Endometrial microvascular endothelial cells (primary cell): ENCODE results near the gene GREB1. TPM values are rescaled to one million over a fixed set of nuclear protein-coding genes. Genes with fewer than 3 reads are reported as not detected.

Source experiments
- in situ Hi-C: cut with HindIII; loops from 2 replicates; pipeline ENCODE4 v1.10.0; 2017; ENCODE audit warnings: low sequenced_read_pairs, low pct_unique_long_range_greater_than_20kb; ENCODE audit errors: inconsistent ontology term
- total RNA-seq: library from RNA; depleted of rRNA; stranded (reverse); fragments of >200 nt; gene quantifications from one replicate; pipeline ENCODE4 v1.2.3, GENCODE V29; 2015; ENCODE audit errors: inconsistent ontology term

The GREB1 gene
- total RNA-seq, 1 donor from 2014 or later = not detected

GRCh38 chr2:11534746-11535484 lies 1.1 kb downstream of the GREB1 start:
- in situ Hi-C loops = no loop called here

GRCh38 chr2:11535899-11536344 lies 2.1 kb downstream of the GREB1 start:
- in situ Hi-C loops = no loop called here

- in situ Hi-C loops = no loop called here
These were observed 4.1 kb downstream of the GREB1 start for GRCh38 chr2:11537951-11538350.

GRCh38 chr2:11539317-11540147 lies 5.7 kb downstream of the GREB1 start:
- in situ Hi-C loops = no loop called here

GRCh38 chr2:11540148-11540995 lies 6.5 kb downstream of the GREB1 start:
- in situ Hi-C loops = no loop called here

- in situ Hi-C loops = no loop called here
These were observed 7.3 kb downstream of the GREB1 start for GRCh38 chr2:11540996-11541692.

GRCh38 chr2:11541693-11542274 lies 7.9 kb downstream of the GREB1 start:
- in situ Hi-C loops = no loop called here

- in situ Hi-C loops = no loop called here
These were observed 8.5 kb downstream of the GREB1 start for GRCh38 chr2:11542275-11542819.

GRCh38 chr2:11543337-11544216 lies 9.7 kb downstream of the GREB1 start:
- in situ Hi-C loops = no loop called here

- in situ Hi-C loops = no loop called here
These were observed 12.2 kb downstream of the GREB1 start for GRCh38 chr2:11546072-11546471.

GRCh38 chr2:11547912-11548497 lies 14.2 kb downstream of the GREB1 start:
- in situ Hi-C loops = no loop called here

GRCh38 chr2:11550302-11550701 lies 16.5 kb downstream of the GREB1 start:
- in situ Hi-C loops = no loop called here

GRCh38 chr2:11550901-11551568 lies 17.2 kb downstream of the GREB1 start:
- in situ Hi-C loops = no loop called here

GRCh38 chr2:11551569-11552259 lies 17.9 kb downstream of the GREB1 start:
- in situ Hi-C loops = no loop called here

GRCh38 chr2:11552260-11552638 lies 18.4 kb downstream of the GREB1 start:
- in situ Hi-C loops = no loop called here
